Panc1 (cell line): Measurements from ENCODE around the gene RIPOR2. TPM values are rescaled to one million over a fixed set of nuclear protein-coding genes. Genes with fewer than 3 reads are reported as not detected.

ENCODE experiments used
- ATAC-seq: fragments of 200-7000 bp; cut with Tn5 transposase; 2 replicates; pipeline ENCODE4 v1.9.1; 2020; ENCODE audit warnings: mild to moderate bottlenecking, moderate library complexity
- BruUV-seq: library from RNA; stranded (reverse); fragments of 400-500 nt; replicated peaks from 2 replicates; lab custom pipeline; 2021; lab: Mats Ljungman, UMichigan
- CTCF ChIA-PET: fragments of 300-600 bp; sonication (Branson Sonifier 250); formaldehyde crosslinking; loops from one replicate; lab custom pipeline; 2022; ENCODE audit warnings: antibody characterized with exemption; lab: Charles Lee
- POLR2A ChIA-PET: fragments of 300-600 bp; sonication (Branson Sonifier 250); formaldehyde crosslinking; loops from one replicate; lab custom pipeline; 2022; ENCODE audit warnings: antibody characterized with exemption; lab: Charles Lee
- DNase-seq: peaks from one replicate; pipeline ENCODE4 v3.0.0-alpha.2; 2010; ENCODE audit warnings: low read depth, low spot score
- H3K27ac ChIP-seq: 2 replicates; pipeline ENCODE4 v1.5.1; 2011; ENCODE audit warnings: mild to moderate bottlenecking, low read length, inconsistent platforms
- H3K27me3 ChIP-seq: fragments of 200-500 bp; sonication (Bioruptor generic); 2 replicates; pipeline ENCODE4 v1.6.0; 2014; ENCODE audit warnings: low read length, inconsistent platforms; ENCODE audit not compliant: control insufficient read depth, insufficient read depth
- H3K36me3 ChIP-seq: fragments of 200-500 bp; sonication (Bioruptor generic); 2 replicates; pipeline ENCODE4 v1.5.1; 2014; ENCODE audit warnings: inconsistent platforms, mild to moderate bottlenecking, low read length, moderate library complexity; ENCODE audit not compliant: control insufficient read depth, insufficient read depth
- H3K4me1 ChIP-seq: 2 replicates; pipeline ENCODE4 v1.5.1; 2011; ENCODE audit warnings: inconsistent platforms, mild to moderate bottlenecking, low read length, moderate library complexity; ENCODE audit not compliant: control insufficient read depth, insufficient read depth
- H3K4me3 ChIP-seq, 2 experiments: 2 replicates each; pipeline ENCODE4 v1.5.1; 2011 to 2012; ENCODE audit warnings: low read depth in 2 of 2, low read length in 2 of 2, mild to moderate bottlenecking in 2 of 2, inconsistent platforms in 1 of 2, moderate library complexity in 1 of 2
- H3K9me3 ChIP-seq: fragments of 200-500 bp; sonication (Bioruptor generic); 2 replicates; pipeline ENCODE4 v1.5.1; 2014; ENCODE audit warnings: low read depth, mild to moderate bottlenecking, inconsistent platforms, low read length, moderate library complexity; ENCODE audit not compliant: control insufficient read depth, insufficient read depth
- CTCF ChIP-seq: fragments of 450-650 bp; IDR thresholded peaks from 2 replicates; pipeline ENCODE4 v1.5.1; 2017; ENCODE audit warnings: mild to moderate bottlenecking
- POLR2AphosphoS5 ChIP-seq: IDR thresholded peaks from 2 replicates; pipeline ENCODE4 v1.6.1; 2012; ENCODE audit warnings: mild to moderate bottlenecking, low read depth, low read length, moderate library complexity
- REST ChIP-seq, 2 experiments: IDR thresholded peaks; 2 replicates each; pipeline ENCODE4 v1.6.1; 2011 to 2012; ENCODE audit warnings: low read depth in 2 of 2, control low read depth in 1 of 2, low read length in 1 of 2, mild to moderate bottlenecking in 1 of 2, moderate library complexity in 1 of 2; ENCODE audit not compliant: insufficient read depth in 1 of 2
- SIN3A ChIP-seq: IDR thresholded peaks from 2 replicates; pipeline ENCODE4 v1.6.1; 2012; ENCODE audit warnings: low read depth, mild to moderate bottlenecking, low read length, moderate library complexity, borderline replicate concordance; ENCODE audit not compliant: insufficient read depth
- TCF7L2 ChIP-seq: IDR thresholded peaks from 2 replicates; pipeline ENCODE4 v1.6.1; 2011; ENCODE audit warnings: mild to moderate bottlenecking, low read depth, low read length, inconsistent platforms
- in situ Hi-C: cut with HindIII; loops from 2 replicates; pipeline ENCODE4 v1.10.0; 2016; ENCODE audit warnings: low sequenced_read_pairs, low pct_unique_long_range_greater_than_20kb
- intact Hi-C: fragments of 100-400 bp; cut with micrococcal nuclease; formaldehyde crosslinking; loops from one replicate; pipeline ENCODE4 v1.10.0; 2022; ENCODE audit not compliant: unreplicated experiment
- total RNA-seq: library from RNA; stranded (reverse); gene quantifications from one replicate; pipeline ENCODE4 v1.2.1, GENCODE V29; 2021; ENCODE audit not compliant: unreplicated experiment

Gene RIPOR2
- total RNA-seq, 1 experiment from 2014 or later = 0.54 TPM

DNA sequence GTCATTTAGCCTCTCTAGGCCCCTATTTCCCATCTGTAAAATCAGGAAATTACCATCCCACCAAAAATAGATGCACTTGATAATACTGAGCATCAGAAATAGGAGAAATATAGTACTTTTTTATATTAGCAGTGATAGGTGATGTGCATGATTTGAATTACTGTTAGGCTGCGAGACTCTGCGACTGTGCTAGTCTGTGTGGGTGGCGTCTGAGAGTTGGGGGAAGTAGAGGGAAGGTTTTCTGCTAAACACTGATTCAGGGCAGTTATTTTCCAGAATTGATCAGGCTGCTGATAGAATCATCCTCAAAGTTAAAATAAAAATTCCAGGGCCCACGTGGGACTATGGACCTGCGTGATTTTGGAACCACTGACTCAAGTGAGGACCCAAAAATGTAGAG lies 76.6 kb downstream of the RIPOR2 start:
- intact Hi-C loops = no loop called here
- ATAC-seq = no peak

GRCh38 chr6:24858177-24858653 lies 77.5 kb downstream of the RIPOR2 start:
- no peak overlapping the region for H3K27ac ChIP-seq
- CTCF ChIA-PET = interaction anchor here (0.5 to 1.5 kb wide), 2 partner anchors 10 to 343 kb away, joined by 5 read pairs; no protein-coding TSS in a partner anchor
- no peak for TF ChIP-seq REST (IDR thresholded peaks at IDR 0.05; ENCODE audit: insufficient read depth in 1 of 2, low read depth in 2 of 2, low read length in 1 of 2)
- no peak for TF ChIP-seq CTCF
- no peak for TF ChIP-seq TCF7L2
- TF ChIP-seq POLR2AphosphoS5 = no peak
- TF ChIP-seq SIN3A = no peak
- BruUV-seq = no TSS peak
- DNase-seq = no peak
- in situ Hi-C loops (no loop called here), intact Hi-C loops (no loop called here)
- no peak overlapping the region for H3K4me3 ChIP-seq
- no peak for ATAC-seq
- no peaks in the 10 kb centered on the region for H3K4me1 ChIP-seq
- POLR2A ChIA-PET = no interaction called here
- no peaks in the 10 kb centered on the region for H3K9me3 ChIP-seq
- no peaks in the 10 kb centered on the region for H3K36me3 ChIP-seq
- peaks cover 15% of the 10 kb centered on the region for H3K27me3 ChIP-seq

More for the DNA sequence above, 76.6 kb downstream of the RIPOR2 start:
- Histone ChIP-seq H3K36me3 (no peaks in the 10 kb centered on the region), H3K27ac (no peak overlapping the region), H3K4me3 (no peak overlapping the region), H3K9me3 (no peaks in the 10 kb centered on the region), H3K4me1 (no peaks in the 10 kb centered on the region), H3K27me3 (peaks cover 17% of the 10 kb centered on the region)
- DNase-seq = no peak
- in situ Hi-C loops = no loop called here
- TF ChIP-seq POLR2AphosphoS5 = no peak
- TF ChIP-seq SIN3A = no peak
- no peak for TF ChIP-seq REST (IDR thresholded peaks at IDR 0.05; ENCODE audit: insufficient read depth in 1 of 2, low read depth in 2 of 2, low read length in 1 of 2)
- no peak for TF ChIP-seq TCF7L2
- TF ChIP-seq CTCF = no peak
- BruUV-seq = no TSS peak
- ChIA-PET POLR2A (no interaction called here), CTCF (no interaction called here)
